Measurements from ENCODE around the gene MPO.

Gene MPO

GRCh38 chr17:58242171-58242784 lies 38.5 kb downstream of the MPO start:
- DNase-seq (ENCODE audit: extremely low spot score, insufficient read length, low read depth) (no peak), FAIRE-seq (no peak)

GRCh38 chr17:58239987-58240386 lies 40.7 kb downstream of the MPO start:
- FAIRE-seq = no peak

GRCh38 chr17:58238147-58238634 lies 42.5 kb downstream of the MPO start, which contains the start of gene LPO:
TSS of gene LPO (plus strand) at chr17:58238584. CDS start at chr17:58242980, 4,396 bp downstream.
- FAIRE-seq (no peak), DNase-seq (ENCODE audit: extremely low spot score, insufficient read length, low read depth) (no peak)

More at GRCh38 chr17:58239987-58240386, 40.7 kb downstream of the MPO start:
- no peak for DNase-seq (ENCODE audit: extremely low spot score, insufficient read length, low read depth)

- FAIRE-seq = no peak
- DNase-seq (ENCODE audit: extremely low spot score, insufficient read length, low read depth) = no peak
These were observed 44.3 kb downstream of the MPO start for GRCh38 chr17:58236394-58236793.

- FAIRE-seq (no peak), DNase-seq (ENCODE audit: extremely low spot score, insufficient read length, low read depth) (no peak)
These were observed 44.9 kb downstream of the MPO start for GRCh38 chr17:58235821-58236220.

GRCh38 chr17:58234512-58234911 lies 46.2 kb downstream of the MPO start:
- DNase-seq (ENCODE audit: extremely low spot score, insufficient read length, low read depth) = no peak
- no peak for FAIRE-seq

GRCh38 chr17:58233543-58233942 lies 47.2 kb downstream of the MPO start:
- peak; percentile 86 for FAIRE-seq
- peak; percentile 48 for DNase-seq (ENCODE audit: extremely low spot score, insufficient read length, low read depth)

GRCh38 chr17:58232707-58233156 lies 48.0 kb downstream of the MPO start:
- DNase-seq (ENCODE audit: extremely low spot score, insufficient read length, low read depth) (peak; percentile 39), FAIRE-seq (peak; percentile 94)

- no peak for FAIRE-seq
These were observed 49.1 kb downstream of the MPO start for GRCh38 chr17:58231641-58232040.

GRCh38 chr17:58229881-58230280 lies 50.9 kb downstream of the MPO start:
- no peak for FAIRE-seq

More at GRCh38 chr17:58231641-58232040, 49.1 kb downstream of the MPO start:
- DNase-seq (ENCODE audit: extremely low spot score, insufficient read length, low read depth) = no peak

GRCh38 chr17:58229384-58229783 lies 51.4 kb downstream of the MPO start:
- DNase-seq (ENCODE audit: extremely low spot score, insufficient read length, low read depth) (no peak), FAIRE-seq (no peak)

More at GRCh38 chr17:58229881-58230280, 50.9 kb downstream of the MPO start:
- no peak for DNase-seq (ENCODE audit: extremely low spot score, insufficient read length, low read depth)

- FAIRE-seq = no peak
- no peak for DNase-seq (ENCODE audit: extremely low spot score, insufficient read length, low read depth)
These were observed 52.1 kb downstream of the MPO start for GRCh38 chr17:58228679-58229078.

- FAIRE-seq (no peak), DNase-seq (ENCODE audit: extremely low spot score, insufficient read length, low read depth) (no peak)
These were observed 53.0 kb downstream of the MPO start for GRCh38 chr17:58227733-58228132.

GRCh38 chr17:58224315-58224714 lies 56.4 kb downstream of the MPO start:
- FAIRE-seq = no peak

More at GRCh38 chr17:58224315-58224714, 56.4 kb downstream of the MPO start:
- DNase-seq (ENCODE audit: extremely low spot score, insufficient read length, low read depth) = no peak
